ENCODE data around the gene CASR.

CASR gene

DNA sequence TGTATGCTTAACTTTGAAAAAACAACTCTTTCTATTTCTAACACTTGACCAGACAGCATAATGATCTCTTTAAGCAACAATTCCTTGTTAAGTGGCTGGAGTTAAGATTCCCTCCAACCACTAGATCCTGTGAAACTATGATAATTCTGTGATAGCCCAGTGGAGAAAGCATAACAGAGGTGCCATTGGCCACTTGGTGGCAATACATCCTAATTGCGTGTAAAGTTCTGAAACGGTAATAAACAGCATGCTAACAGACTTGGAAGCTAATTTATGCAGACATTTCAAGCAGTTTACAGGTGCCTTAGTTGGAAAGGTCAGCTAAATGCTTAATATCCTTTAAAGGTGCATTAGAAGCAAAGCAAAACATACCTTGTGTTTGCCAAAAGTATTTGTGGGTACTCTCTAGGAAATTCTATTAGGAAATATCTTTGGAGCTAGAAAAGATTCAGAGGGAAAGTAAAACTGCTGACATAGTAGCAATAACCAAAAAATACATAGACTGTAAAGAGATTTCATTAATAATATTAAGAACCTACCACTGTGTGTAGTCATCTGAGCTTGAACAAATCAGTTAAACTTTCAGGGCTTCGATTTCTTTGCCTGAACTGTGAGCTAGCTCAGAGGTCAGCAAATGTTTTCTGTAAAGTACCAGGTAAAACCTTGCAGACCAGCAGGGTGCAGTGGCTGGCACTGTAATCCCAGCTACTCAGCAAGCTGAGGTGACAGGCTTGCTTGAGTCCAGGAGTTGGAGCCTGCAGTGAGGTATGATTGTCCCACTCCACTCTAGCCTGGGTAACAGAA, 122.6 kb downstream of the CASR start:
- DNase-seq (ENCODE audit: low read depth), result no peak

DNA sequence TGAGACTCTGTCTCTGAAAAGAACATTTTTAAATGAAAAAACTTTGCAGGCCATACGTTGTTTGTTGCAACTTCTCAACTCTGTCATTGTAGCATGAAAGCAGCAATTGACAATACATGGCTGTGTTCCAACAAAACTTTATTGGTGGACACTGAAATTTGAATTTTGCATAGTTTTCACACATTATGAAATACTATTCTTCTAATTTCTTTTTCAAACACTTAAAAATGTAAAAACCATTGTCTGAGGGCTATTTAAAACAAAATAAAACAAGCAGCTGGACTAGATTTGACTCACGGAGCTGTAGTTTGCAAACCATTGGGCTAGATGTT, 123.1 kb downstream of the CASR start:
- no peak for DNase-seq (ENCODE audit: low read depth)

DNA sequence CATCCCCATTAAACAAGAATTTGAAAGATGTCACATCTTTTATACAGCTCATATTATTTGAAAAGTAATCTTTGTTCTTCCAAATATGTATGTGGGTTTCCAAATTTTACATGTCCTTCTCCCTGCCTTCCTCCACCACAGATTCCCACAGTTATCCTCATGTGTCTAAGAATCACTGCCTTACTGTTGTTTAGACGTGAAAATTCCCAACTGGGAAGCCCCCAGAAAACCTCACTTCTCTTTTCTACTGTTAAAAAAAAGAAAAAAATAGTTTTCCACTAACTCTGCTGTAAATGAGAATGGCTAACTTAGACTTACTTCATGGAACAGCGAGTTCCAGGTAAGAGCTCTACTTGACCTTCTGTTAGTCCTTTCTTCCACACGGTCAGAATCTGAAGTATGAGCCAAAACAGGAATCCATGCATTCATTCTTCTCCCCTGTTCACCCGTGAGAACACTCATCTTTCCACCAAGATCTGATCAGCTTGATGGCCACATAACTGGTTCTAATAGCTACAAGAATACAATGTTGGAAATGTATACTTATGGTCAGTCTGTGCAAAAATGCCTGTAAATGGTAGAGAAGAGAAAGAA, 123.7 kb downstream of the CASR start:
- DNase-seq (ENCODE audit: low read depth), result no peak

DNA sequence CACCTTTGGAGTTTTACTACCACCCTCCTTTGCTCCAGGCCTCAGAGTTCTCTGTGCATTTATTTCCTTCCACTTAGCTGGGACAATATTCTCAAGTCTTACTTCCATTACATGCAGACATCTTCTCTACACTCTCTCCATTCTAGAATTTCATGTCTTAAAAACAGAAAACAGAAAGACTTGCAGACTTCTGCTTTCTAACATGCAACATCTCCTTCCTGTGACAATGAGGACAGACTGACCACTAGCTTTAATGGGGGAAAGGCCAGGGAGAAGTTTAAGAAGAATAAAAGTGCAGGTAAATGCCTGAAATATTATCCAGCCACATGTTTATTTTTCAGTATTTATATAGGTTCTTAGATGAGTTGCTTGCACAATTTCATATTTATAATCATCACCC, 124.5 kb downstream of the CASR start:
- no peak for DNase-seq (ENCODE audit: low read depth)

DNA sequence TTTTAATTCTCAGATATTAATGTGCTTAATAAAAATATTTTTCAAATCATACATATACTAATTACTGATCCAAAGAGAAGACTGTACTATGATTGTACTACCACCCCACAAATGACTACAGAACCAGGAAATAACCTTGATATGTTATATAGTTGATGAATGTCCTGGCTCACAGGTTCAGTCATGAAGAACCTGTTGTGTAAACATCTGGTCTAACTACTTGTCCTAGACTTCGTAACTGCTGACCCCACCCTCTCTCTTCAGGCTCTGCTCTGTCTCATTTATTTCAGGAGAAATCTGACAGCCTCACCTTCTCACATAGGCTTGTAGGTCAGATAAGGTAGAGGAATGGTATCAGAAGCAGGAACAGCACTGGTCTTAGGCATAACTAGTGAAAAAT, 126.9 kb downstream of the CASR start:
- no peak for DNase-seq (ENCODE audit: low read depth)

DNA sequence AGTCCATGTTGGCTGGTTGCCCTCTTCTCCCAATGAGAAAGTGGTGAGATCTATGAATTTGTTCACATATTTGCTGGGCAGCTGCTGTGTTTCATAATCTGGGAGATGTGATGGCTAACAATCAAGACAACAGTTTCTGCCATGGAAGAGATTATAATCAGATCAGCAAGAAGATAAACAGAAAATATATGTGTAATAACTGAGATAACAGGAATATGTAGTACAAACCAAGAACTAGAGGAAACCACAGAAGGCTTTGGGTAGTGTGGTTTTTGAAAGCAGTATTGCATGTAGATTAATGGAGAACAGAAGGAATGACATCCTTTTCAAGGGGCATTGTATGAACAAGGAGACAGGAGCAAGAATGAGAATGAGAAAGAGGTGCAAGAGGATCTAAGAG, 129.4 kb downstream of the CASR start:
- DNase-seq (ENCODE audit: low read depth), result no peak

DNA sequence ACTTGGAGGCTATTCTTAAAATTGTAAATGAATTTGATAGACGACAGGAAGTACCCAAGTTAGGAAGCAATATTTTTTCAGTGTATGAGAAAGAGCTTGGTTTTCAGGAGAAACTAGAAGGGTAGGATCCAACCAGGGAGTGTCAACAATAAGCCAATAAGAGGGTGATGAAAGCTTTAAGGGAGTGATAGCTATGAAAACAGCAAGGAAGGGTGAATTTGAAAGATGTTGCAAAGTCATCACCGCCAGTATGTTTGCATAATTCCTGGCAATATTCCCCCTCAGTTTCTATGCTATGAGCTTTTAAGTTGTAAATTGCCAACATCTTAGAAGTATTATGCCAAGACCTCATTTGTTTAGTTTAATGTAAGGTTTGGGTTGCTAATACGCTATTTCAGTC, 129.8 kb downstream of the CASR start:
- no peak for DNase-seq (ENCODE audit: low read depth)

DNA sequence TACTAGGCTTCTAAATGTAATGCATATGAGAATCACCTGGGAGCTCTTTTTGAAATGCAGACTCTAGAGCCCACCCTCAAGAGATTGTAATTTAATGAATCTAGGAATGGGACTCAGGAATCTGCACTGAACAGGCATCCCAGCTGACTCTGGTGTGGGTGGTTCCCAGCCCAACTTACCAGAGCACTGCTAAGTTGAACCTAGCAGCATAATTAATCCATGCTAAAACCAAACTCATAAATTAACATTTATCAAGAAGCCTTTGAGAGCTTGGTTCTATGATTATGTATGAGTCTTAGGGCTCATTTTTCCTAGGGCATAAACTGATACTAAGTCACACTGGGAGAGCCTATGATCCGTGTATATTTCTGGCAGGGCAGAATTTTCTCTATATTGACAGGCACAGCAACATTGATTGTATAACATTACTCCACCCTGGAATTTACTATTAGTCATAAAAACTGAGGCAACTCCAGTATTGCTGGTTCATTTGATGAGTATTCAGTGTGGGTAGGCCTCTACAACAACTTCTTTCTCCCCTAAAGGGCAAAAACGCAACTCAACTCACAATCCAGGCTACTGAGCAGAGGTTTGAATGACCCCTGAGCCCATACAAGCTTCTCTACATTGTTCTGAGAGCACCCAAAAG, 130.9 kb downstream of the CASR start:
- DNase-seq (ENCODE audit: low read depth), result no peak

DNA sequence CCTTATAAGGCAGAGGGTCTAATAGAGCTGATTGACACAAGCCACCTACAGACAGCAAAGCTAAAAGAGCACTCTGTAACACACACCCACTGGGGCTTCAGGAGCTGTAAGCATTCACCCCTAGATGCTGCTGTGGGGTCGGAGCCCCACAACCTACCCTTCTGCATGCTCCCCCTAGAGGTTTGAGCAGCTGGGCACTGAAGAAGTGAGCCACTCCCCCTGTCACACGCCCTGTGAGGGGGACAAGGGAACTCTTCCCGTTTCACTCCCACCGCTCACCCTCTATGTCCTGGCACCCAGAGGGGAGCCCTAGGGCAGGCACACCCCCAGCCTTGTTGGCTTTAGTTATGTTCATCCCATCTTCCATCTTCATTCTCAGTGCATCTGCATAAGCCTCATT, 132.2 kb downstream of the CASR start:
- no peak for DNase-seq (ENCODE audit: low read depth)

DNA sequence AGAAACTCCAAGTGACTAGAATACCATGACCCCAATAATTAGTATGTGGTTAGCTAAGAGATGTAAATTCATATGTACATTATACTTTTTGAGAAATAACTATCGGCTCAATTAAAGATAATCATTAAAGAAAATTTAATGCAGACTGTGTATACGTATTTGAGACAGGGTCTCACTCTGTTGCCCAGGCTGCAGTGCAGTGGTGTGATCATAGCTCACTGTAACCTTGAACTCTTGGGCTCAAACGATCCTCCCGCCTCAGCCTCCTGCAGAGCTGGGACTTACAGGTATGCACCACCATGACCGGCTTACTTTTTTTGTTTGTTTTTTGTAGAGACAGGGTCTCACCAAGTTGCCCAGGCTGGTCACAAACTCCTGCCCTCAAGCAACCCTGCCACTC, 132.9 kb downstream of the CASR start:
- no peak for DNase-seq (ENCODE audit: low read depth)

DNA sequence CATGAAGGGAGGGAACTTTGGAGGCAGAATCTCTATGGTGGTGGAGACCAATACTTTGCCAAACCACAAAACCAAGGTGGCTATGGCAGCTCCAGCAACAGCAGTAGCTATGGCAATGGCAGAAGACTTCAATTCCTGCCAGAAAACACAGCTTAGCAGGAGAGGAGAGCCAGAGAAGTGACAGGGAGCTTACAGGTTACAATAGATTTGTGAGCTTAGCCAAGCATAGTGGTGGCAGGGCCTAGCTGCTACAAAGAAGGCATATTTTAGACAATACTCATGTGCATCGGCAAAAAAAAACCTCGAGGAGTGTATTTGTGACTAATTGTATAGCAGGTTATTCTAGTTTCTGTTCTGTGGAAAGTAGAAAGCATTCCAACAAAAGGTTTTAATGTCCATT, 135.2 kb downstream of the CASR start:
- no peak for DNase-seq (ENCODE audit: low read depth)

DNA sequence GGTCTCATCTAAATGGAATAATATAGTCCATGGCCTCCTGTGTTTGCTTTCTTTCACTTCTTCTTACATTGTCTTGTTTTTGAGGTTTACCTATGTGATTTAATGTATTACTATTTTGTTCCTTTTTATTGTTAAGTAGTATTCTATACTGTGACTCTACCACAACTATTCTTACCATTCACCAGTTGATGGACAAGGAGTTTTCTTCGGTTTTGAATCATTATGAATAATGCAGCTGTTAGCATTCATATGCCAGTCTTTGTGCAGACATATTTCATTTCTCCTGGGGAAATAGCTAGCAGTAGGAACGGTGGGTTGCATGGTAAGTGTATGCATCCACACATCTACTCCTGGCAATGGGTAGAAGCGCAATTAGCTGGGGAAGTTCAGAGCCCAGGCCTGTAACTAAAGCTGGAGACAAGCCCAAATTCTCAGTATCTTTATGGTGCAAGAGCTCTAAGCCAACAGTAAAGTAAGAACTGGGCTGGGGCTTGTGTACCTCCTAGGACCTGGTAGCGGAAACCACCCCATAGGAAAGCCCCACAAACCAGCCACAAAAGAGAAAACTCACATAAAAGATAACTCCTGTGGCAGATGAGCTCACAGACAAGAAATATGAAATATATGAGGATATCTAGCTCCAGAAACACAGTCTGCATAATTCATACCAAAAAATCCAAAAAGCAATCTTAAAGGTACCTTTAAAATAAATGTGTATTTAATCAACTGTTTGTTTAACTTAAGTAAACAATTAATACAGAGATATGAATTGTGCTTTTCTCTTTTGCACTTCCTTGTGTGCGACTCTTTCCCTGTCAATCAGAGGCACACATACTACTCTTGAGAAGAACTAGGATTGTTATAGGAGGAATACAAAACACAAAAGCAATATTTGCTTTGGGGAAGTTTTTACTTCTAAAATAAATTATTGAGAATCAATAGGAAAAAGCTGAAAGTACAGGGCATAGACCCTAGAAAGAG, 138.9 kb downstream of the CASR start:
- DNase-seq (ENCODE audit: low read depth), result no peak

DNA sequence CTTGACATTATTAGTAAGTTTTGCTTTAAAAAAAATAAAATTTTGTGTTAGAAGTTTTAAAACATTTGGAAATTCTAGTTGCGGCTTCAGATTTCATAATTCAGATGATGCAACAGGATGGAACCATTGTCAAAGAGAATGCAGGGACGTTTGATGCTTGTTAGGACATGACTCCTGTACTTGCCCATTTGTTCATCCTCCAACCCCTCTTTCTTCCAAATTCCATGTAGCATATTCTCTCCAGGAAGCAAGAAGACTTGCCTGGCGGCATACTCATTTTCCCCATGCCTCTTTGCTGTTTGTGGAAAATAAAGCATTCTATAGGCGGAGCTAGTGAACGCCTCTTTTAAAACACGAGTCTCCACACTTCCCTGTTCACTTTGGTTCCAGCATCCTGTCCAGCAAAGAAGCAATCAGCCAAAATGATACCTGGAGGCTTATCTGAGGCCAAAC, 141.4 kb downstream of the CASR start, which contains the start of gene CSTA:
Gene CSTA (plus strand): TSS at position 378 of the 453 bp plus-strand sequence. CDS start 45 bp downstream, at position 423.
- no peak for DNase-seq (ENCODE audit: low read depth)

DNA sequence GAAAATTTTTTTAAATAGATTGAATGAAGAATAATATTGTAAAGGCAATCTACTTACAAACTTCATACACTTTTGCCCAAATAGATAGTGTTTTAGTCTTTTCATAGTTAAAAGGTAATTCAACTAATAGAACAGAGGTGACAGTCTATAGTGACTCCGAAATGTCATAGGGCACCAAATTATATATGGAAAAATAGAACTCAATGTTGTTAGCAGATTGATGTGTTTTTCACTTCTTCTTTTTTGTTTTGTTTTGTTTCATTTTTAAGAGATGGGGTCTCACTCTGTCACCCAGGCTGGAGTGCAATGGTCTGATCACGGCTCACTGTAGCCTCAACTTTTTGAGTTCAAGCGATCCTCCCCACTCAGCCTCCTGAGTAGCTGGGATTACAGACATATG, 142.3 kb downstream of the CASR start:
- no peak for DNase-seq (ENCODE audit: low read depth)

DNA sequence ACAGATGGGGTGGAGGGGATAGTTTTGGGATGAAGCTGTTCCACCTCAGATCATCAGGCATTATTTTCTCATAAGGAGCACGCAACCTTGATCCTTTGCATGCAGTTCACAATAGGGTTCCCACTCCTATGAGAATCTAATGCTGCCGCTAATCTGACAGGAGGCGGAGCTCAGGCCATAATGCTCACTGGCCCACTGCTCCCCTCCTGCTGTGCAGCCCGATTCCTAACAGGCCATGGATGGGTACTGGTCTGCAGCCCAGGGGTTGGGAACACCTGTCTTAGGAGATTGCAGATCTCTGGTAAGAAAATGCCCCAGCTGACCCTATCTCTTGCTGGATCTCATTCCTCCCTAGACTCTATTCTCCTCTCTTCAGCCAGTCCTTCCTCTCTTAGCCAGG, 148.4 kb downstream of the CASR start:
- DNase-seq (ENCODE audit: low read depth), result no peak

DNA sequence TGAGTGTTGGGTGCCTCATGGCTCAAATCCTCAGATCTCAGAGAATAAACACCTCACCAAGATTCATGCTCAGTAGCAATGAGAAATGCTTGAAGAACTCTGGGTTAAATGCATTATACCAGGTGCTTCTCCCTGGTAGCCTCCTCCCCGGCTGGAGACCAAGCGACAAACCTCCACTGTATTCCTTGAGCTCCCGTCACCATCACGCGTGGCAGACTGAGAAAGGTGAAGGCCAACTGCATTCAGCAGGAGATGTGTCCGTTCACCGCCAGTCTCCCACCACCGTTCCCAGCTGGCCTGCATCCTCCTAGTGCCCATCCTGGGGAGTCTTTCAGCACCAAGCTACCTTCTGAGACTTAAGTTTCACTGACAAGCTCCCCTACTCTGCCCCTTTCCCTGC, 149.1 kb downstream of the CASR start:
- no peak for DNase-seq (ENCODE audit: low read depth)
